Psoas muscle (tissue), 8 donors: ENCODE data around the gene OPRL1. TPM values are rescaled to one million over a fixed set of nuclear protein-coding genes. Genes with fewer than 3 reads are reported as not detected.
A peak's percentile ranks its signal among the peaks of the same experiment; 100 is the strongest.

Source experiments
- ATAC-seq, 4 donors: fragments of 200-7000 bp; cut with Tn5 transposase; one replicate each; pipeline ENCODE4 v1.9.1; 2020; ENCODE audit warnings: moderate library complexity in 3 of 4, mild to moderate bottlenecking in 2 of 4
- DNase-seq, 2 donors: peaks; one replicate each; pipeline ENCODE4 v3.0.0-alpha.2; 2020
- H3K27ac ChIP-seq: fragments of 200-600 bp; one replicate; pipeline ENCODE4 v1.8.0; 2022
- H3K27me3 ChIP-seq, 3 donors: fragments of 200-600 bp in 1 of 3; one replicate each; pipeline versions ENCODE4 v1.6.1 to v1.8.0; 2013 to 2022; ENCODE audit warnings: low read length in 2 of 3, mild to moderate bottlenecking in 2 of 3, moderate library complexity in 1 of 3; ENCODE audit not compliant: insufficient read depth in 3 of 3
- H3K36me3 ChIP-seq, 2 donors: fragments of 200-600 bp in 1 of 2; one replicate each; pipeline versions ENCODE4 v1.6.1 to v1.8.0; 2013 to 2022; ENCODE audit warnings: low read depth in 1 of 2, mild to moderate bottlenecking in 1 of 2, moderate library complexity in 1 of 2; ENCODE audit not compliant: insufficient read depth in 1 of 2
- H3K4me1 ChIP-seq: fragments of 200-600 bp; one replicate; pipeline ENCODE4 v1.8.0; 2022
- H3K4me3 ChIP-seq: fragments of 200-600 bp; one replicate; pipeline ENCODE4 v1.8.0; 2022; ENCODE audit warnings: mild to moderate bottlenecking
- H3K9me3 ChIP-seq: fragments of 200-600 bp; one replicate; pipeline ENCODE4 v1.8.0; 2022
- CTCF ChIP-seq: fragments of 200-600 bp; IDR thresholded peaks from one replicate; pipeline ENCODE4 v1.8.0; 2022; ENCODE audit warnings: antibody characterized with exemption
- WGBS, 3 donors: extraction: QIAGEN DNeasy Blood & Tissue Kit; methylation state at CpG; one replicate each; pipeline versions ENCODE4 v1.1.6 to v1.1.7; 2013; 5-methylcytosine and 5-hydroxymethylcytosine counted together
- intact Hi-C, 2 donors: fragments of 100-400 bp; cut with DNase I; formaldehyde crosslinking; loops; one replicate each; pipeline versions ENCODE4 v1.11.0 to v1.14.2; 2022
- polyA plus RNA-seq, 3 donors: library from polyadenylated mRNA; stranded (reverse); fragments of 200-250 nt; gene quantifications; one replicate each; pipeline ENCODE4 v1.2.3, GENCODE V29; 2013
- total RNA-seq, 4 donors: library from RNA; stranded (reverse); fragmentation: NEBNext Ultra II Directional in 2 of 4; extraction: Animal tissue kit (Norgen Biotek cat#: 25700) in 2 of 4; gene quantifications; one replicate each; pipeline versions ENCODE4 v1.2.1 to v1.2.4, GENCODE V29; 2021 to 2023
- donor health status: healthy with polysubstance abuse.
- donor health status: DM: no; HTN: no; CAD: no; lungs with moderate emphysema.
- donor health status: Bipolar disorder and iron deficiency.
- donor health status: healthy.
- donor health status: DM: yes; HTN: yes; CAD: no.
- donor health status: DM: no; HTN: no; CAD: no.
- donor health status: DM: no; HTN: no; CAD: no.
- donor health status: DM: yes; HTN: yes; CAD: no.

OPRL1 gene
- total and polyA plus RNA-seq, 7 donors, result 0.03 to 0.94 (median 0.17) TPM

- H3K4me3 ChIP-seq, result peak overlapping the region; percentile 67
- no peaks in the 10 kb centered on the region for H3K9me3 ChIP-seq
- 0 to 1% (median 1%) methylated on average over 53 to 91 of the region's 91 CpGs for WGBS, 3 donors
- peaks cover 0 to 16% of the 10 kb centered on the region in 2 donors for H3K36me3 ChIP-seq
- H3K4me1 ChIP-seq, result peaks cover 10% of the 10 kb centered on the region
- peaks cover 0 to 71% (median 21%) of the 10 kb centered on the region in 3 donors for H3K27me3 ChIP-seq
- peak; percentile 73 to 85 for DNase-seq
- intact Hi-C loops, result loop anchor here (1.0 to 5.0 kb wide), 2 partner anchors 82 to 84 kb away; no protein-coding TSS in a partner anchor
- ATAC-seq, result peak; percentile 81 to 88 (median 84)
- peak; percentile 60 for TF ChIP-seq CTCF
- H3K27ac ChIP-seq, result peak overlapping the region; percentile 67
These were observed 41.2 kb upstream of the OPRL1 start for GRCh38 chr20:64038565-64039292.

- whole genome bisulfite sequencing, 3 donors, result 8 to 13% (median 9%) methylated on average over 14 to 17 of the region's 17 CpGs
- intact Hi-C loops, result loop anchor here (1.0 to 5.0 kb wide), 2 partner anchors 81 to 83 kb away; no protein-coding TSS in a partner anchor
- H3K4me3 ChIP-seq, result peak overlapping the region; percentile 67
These were observed 40.4 kb upstream of the OPRL1 start for GRCh38 chr20:64039293-64040160.

GRCh38 chr20:64040231-64041039 is 39.4 kb upstream of the OPRL1 start:
- intact Hi-C loops, result no loop called here
- Histone ChIP-seq H3K27ac (no peak overlapping the region), H3K4me3 (no peak overlapping the region), H3K4me1 (peaks cover 10% of the 10 kb centered on the region), H3K9me3 (no peaks in the 10 kb centered on the region), H3K27me3 (peaks cover 0 to 82% (median 21%) of the 10 kb centered on the region in 3 donors), H3K36me3 (peaks cover 0 to 1% of the 10 kb centered on the region in 2 donors)
- DNase-seq (no peak), ATAC-seq (no peak)
- no peak for TF ChIP-seq CTCF
- 53 to 66% (median 56%) methylated on average over 12 of the region's 12 CpGs for WGBS, 3 donors

More at GRCh38 chr20:64039293-64040160, 40.4 kb upstream of the OPRL1 start:
- Histone ChIP-seq H3K27ac (peak overlapping the region; percentile 58), H3K27me3 (peaks cover 0 to 74% (median 21%) of the 10 kb centered on the region in 3 donors), H3K4me1 (peaks cover 10% of the 10 kb centered on the region), H3K9me3 (no peaks in the 10 kb centered on the region), H3K36me3 (peaks cover 0 to 8% of the 10 kb centered on the region in 2 donors)
- DNase-seq (no peak), ATAC-seq (peak; percentile 22 to 45 (median 36))
- no peak for TF ChIP-seq CTCF

- Histone ChIP-seq H3K9me3 (no peaks in the 10 kb centered on the region), H3K4me1 (peaks cover 10% of the 10 kb centered on the region), H3K36me3 (no peaks in the 10 kb centered on the region), H3K27me3 (peaks cover 0 to 89% (median 25%) of the 10 kb centered on the region in 3 donors), H3K27ac (no peak overlapping the region), H3K4me3 (peak overlapping the region; percentile 58)
- DNase-seq, result no peak
- 23 to 30% (median 25%) methylated on average over 15 of the region's 15 CpGs for WGBS, 3 donors
- no peak for TF ChIP-seq CTCF
- intact Hi-C loops, result no loop called here
- ATAC-seq, result no peak
These were observed 38.7 kb upstream of the OPRL1 start for GRCh38 chr20:64041040-64041780.
